Measurements from ENCODE around the gene CES2.
"Not testable (repeated sequence)": the region's sequence is repeated elsewhere in the genome, so short reads cannot be mapped to it uniquely, and the experiment has no call there.

The CES2 gene

DNA sequence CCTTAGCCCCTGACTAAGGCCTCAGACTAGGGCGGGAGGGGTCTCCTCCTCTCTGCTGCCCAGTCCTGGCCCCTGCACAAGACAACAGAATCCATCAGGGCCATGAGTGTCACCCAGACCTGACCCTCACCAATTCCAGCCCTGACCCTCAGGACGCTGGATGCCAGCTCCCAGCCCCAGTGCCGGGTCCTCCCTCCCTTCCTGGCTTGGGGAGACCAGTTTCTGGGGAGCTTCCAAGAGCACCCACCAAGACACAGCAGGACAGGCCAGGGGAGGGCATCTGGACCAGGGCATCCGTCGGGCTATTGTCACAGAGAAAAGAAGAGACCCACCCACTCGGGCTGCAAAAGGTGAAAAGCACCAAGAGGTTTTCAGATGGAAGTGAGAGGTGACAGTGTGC is 38.4 kb downstream of the CES2 start:
- H3K9ac ChIP-seq (ENCODE audit: low read depth, low read length): no peak overlapping the region
- DNase-seq: no peak
- peaks cover 2% of the 10 kb centered on the region; the same call in 1 of the 2 replicates for H3K4me1 ChIP-seq (ENCODE audit: insufficient read depth, low read length)
- TF ChIP-seq EZH2 (IDR thresholded peaks at IDR 0.05; ENCODE audit: borderline replicate concordance, low read depth, low read length, severe bottlenecking) (no peak), CTCF (IDR thresholded peaks at IDR 0.05; ENCODE audit: borderline replicate concordance, extremely low read depth, low read length, poor library complexity, severe bottlenecking) (no peak)
- no peak overlapping the region for H3K27ac ChIP-seq (ENCODE audit: low read length)
- H3K4me3 ChIP-seq (ENCODE audit: low read depth in 1 of 2, low read length in 2 of 2): no peak overlapping the region
- ATAC-seq (ENCODE audit: insufficient read depth, low read depth): no peak
- no peaks in the 10 kb centered on the region for H4K20me1 ChIP-seq (ENCODE audit: insufficient read depth, low read length)
- H3K79me2 ChIP-seq (ENCODE audit: insufficient read depth, low read length): no peaks in the 10 kb centered on the region
- no peaks in the 10 kb centered on the region for H3K9me3 ChIP-seq (ENCODE audit: insufficient read depth, low read length, severe bottlenecking)
- no peaks in the 10 kb centered on the region for H3K36me3 ChIP-seq (ENCODE audit: insufficient read depth, low read length)
- H2AFZ ChIP-seq (ENCODE audit: low read depth, low read length): no peak overlapping the region
- no peaks in the 10 kb centered on the region for H3K27me3 ChIP-seq (ENCODE audit: insufficient read depth, low read length, poor library complexity)
- no peak overlapping the region for H3K4me2 ChIP-seq (ENCODE audit: insufficient read depth, low read length)

GRCh38 chr16:66974156-66974931 is 39.0 kb downstream of the CES2 start:
- not testable (repeated sequence) for H3K36me3 ChIP-seq (ENCODE audit: insufficient read depth, low read length); H3K27ac ChIP-seq (ENCODE audit: low read length); H3K4me1 ChIP-seq (ENCODE audit: insufficient read depth, low read length); H3K9ac ChIP-seq (ENCODE audit: low read depth, low read length); H3K4me3 ChIP-seq (ENCODE audit: low read depth in 1 of 2, low read length in 2 of 2); H4K20me1 ChIP-seq (ENCODE audit: insufficient read depth, low read length); H3K4me2 ChIP-seq (ENCODE audit: insufficient read depth, low read length); H3K9me3 ChIP-seq (ENCODE audit: insufficient read depth, low read length, severe bottlenecking); ATAC-seq (ENCODE audit: insufficient read depth, low read depth); H2AFZ ChIP-seq (ENCODE audit: low read depth, low read length); H3K79me2 ChIP-seq (ENCODE audit: insufficient read depth, low read length); DNase-seq; H3K27me3 ChIP-seq (ENCODE audit: insufficient read depth, low read length, poor library complexity)

GRCh38 chr16:66974932-66975246 is 39.6 kb downstream of the CES2 start:
- not testable (repeated sequence) for H3K27me3 ChIP-seq (ENCODE audit: insufficient read depth, low read length, poor library complexity); H3K27ac ChIP-seq (ENCODE audit: low read length); H3K79me2 ChIP-seq (ENCODE audit: insufficient read depth, low read length); H3K4me2 ChIP-seq (ENCODE audit: insufficient read depth, low read length); H3K9ac ChIP-seq (ENCODE audit: low read depth, low read length); ATAC-seq (ENCODE audit: insufficient read depth, low read depth); H4K20me1 ChIP-seq (ENCODE audit: insufficient read depth, low read length); H3K4me1 ChIP-seq (ENCODE audit: insufficient read depth, low read length); H3K9me3 ChIP-seq (ENCODE audit: insufficient read depth, low read length, severe bottlenecking); H3K36me3 ChIP-seq (ENCODE audit: insufficient read depth, low read length); H2AFZ ChIP-seq (ENCODE audit: low read depth, low read length); H3K4me3 ChIP-seq (ENCODE audit: low read depth in 1 of 2, low read length in 2 of 2)
- DNase-seq: peak; percentile 65

GRCh38 chr16:66975302-66975893 is 40.1 kb downstream of the CES2 start:
- no peak overlapping the region for H2AFZ ChIP-seq (ENCODE audit: low read depth, low read length)
- H3K4me2 ChIP-seq (ENCODE audit: insufficient read depth, low read length): no peak overlapping the region
- H3K4me3 ChIP-seq (ENCODE audit: low read depth in 1 of 2, low read length in 2 of 2): no peak overlapping the region
- no peaks in the 10 kb centered on the region for H3K36me3 ChIP-seq (ENCODE audit: insufficient read depth, low read length)
- ATAC-seq (ENCODE audit: insufficient read depth, low read depth) (no peak), DNase-seq (no peak)
- H3K4me1 ChIP-seq (ENCODE audit: insufficient read depth, low read length): peaks cover 2% of the 10 kb centered on the region; the same call in 1 of the 2 replicates
- H4K20me1 ChIP-seq (ENCODE audit: insufficient read depth, low read length): no peaks in the 10 kb centered on the region
- H3K9ac ChIP-seq (ENCODE audit: low read depth, low read length): no peak overlapping the region
- no peak for TF ChIP-seq CTCF (IDR thresholded peaks at IDR 0.05; ENCODE audit: borderline replicate concordance, extremely low read depth, low read length, poor library complexity, severe bottlenecking)
- no peak for TF ChIP-seq EZH2 (IDR thresholded peaks at IDR 0.05; ENCODE audit: borderline replicate concordance, low read depth, low read length, severe bottlenecking)
- no peaks in the 10 kb centered on the region for H3K79me2 ChIP-seq (ENCODE audit: insufficient read depth, low read length)
- no peaks in the 10 kb centered on the region for H3K9me3 ChIP-seq (ENCODE audit: insufficient read depth, low read length, severe bottlenecking)
- no peak overlapping the region for H3K27ac ChIP-seq (ENCODE audit: low read length)
- H3K27me3 ChIP-seq (ENCODE audit: insufficient read depth, low read length, poor library complexity): no peaks in the 10 kb centered on the region
